A549 treated with dexamethasone at 1 μM for 4 hours (cell line): ENCODE measurements around the gene PRDM10. TPM values are rescaled to one million over a fixed set of nuclear protein-coding genes. Genes with fewer than 3 reads are reported as not detected.

Experiments
- total RNA-seq: library from RNA; stranded (reverse); fragments of 200-300 nt; extraction: Qiagen RNA extraction; gene quantifications from 5 replicates; pipeline ENCODE4 v1.2.3, GENCODE V29; 2022

Gene PRDM10, protein sequence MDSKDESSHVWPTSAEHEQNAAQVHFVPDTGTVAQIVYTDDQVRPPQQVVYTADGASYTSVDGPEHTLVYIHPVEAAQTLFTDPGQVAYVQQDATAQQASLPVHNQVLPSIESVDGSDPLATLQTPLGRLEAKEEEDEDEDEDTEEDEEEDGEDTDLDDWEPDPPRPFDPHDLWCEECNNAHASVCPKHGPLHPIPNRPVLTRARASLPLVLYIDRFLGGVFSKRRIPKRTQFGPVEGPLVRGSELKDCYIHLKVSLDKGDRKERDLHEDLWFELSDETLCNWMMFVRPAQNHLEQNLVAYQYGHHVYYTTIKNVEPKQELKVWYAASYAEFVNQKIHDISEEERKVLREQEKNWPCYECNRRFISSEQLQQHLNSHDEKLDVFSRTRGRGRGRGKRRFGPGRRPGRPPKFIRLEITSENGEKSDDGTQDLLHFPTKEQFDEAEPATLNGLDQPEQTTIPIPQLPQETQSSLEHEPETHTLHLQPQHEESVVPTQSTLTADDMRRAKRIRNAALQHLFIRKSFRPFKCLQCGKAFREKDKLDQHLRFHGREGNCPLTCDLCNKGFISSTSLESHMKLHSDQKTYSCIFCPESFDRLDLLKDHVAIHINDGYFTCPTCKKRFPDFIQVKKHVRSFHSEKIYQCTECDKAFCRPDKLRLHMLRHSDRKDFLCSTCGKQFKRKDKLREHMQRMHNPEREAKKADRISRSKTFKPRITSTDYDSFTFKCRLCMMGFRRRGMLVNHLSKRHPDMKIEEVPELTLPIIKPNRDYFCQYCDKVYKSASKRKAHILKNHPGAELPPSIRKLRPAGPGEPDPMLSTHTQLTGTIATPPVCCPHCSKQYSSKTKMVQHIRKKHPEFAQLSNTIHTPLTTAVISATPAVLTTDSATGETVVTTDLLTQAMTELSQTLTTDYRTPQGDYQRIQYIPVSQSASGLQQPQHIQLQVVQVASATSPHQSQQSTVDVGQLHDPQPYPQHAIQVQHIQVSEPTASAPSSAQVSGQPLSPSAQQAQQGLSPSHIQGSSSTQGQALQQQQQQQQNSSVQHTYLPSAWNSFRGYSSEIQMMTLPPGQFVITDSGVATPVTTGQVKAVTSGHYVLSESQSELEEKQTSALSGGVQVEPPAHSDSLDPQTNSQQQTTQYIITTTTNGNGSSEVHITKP
- 1.0 to 2.0 TPM (median 1.8 TPM) in 5 replicates for total RNA-seq

GRCh38 chr11:130002352-130002845, at the start of gene PRDM10:
Gene PRDM10, minus strand, starts transcription at chr11:130002835. Its CDS starts 41,871 bp downstream, at chr11:129960964.

GRCh38 chr11:129895126-129896041, 107.3 kb downstream of the PRDM10 start, which contains the start of gene NFRKB:
Gene NFRKB, minus strand, starts transcription at chr11:129895578. Its CDS starts 2,729 bp downstream, at chr11:129892849.

Other genes with a start within 250 kb of the PRDM10 start
- 0.04 to 0.18 TPM (median 0.11 TPM) in 5 replicates for gene TMEM45B, start 187.0 kb downstream of the PRDM10 start, total RNA-seq
- 8.5 to 13.5 TPM (median 13.2 TPM) in 5 replicates for gene NFRKB, start 107.3 kb downstream of the PRDM10 start, total RNA-seq
- gene APLP2, start 67.1 kb upstream of the PRDM10 start, total RNA-seq, result 160 to 184 TPM (median 178 TPM) in 5 replicates
- 0.06 to 0.26 TPM (median 0.09 TPM) in 5 replicates for gene ST14, start 156.9 kb upstream of the PRDM10 start, total RNA-seq